PC-3 (cell line): ENCODE data around the gene MXD1. TPM values are rescaled to one million over a fixed set of nuclear protein-coding genes. Genes with fewer than 3 reads are reported as not detected.

Experiments
- ATAC-seq: fragments of 200-7000 bp; cut with Tn5 transposase; 2 replicates; pipeline ENCODE4 v1.9.1; 2020; ENCODE audit warnings: mild to moderate bottlenecking, moderate library complexity
- BruUV-seq: library from RNA; stranded (reverse); fragments of 400-500 nt; replicated peaks from 2 replicates; lab custom pipeline; 2021; lab: Mats Ljungman, UMichigan
- CTCF ChIA-PET: fragments of 300-600 bp; sonication (Branson Sonifier 250); formaldehyde crosslinking; loops from one replicate; lab custom pipeline; 2022; ENCODE audit warnings: antibody characterized with exemption; lab: Charles Lee
- POLR2A ChIA-PET: fragments of 300-600 bp; sonication (Branson Sonifier 250); formaldehyde crosslinking; loops from one replicate; lab custom pipeline; 2022; ENCODE audit warnings: antibody characterized with exemption; ENCODE audit not compliant: unreplicated experiment; lab: Charles Lee
- DNase-seq: peaks from one replicate; pipeline ENCODE4 v3.0.0-alpha.2; 2015
- H2AFZ ChIP-seq: fragments of 300-600 bp; sonication (generic); 2 replicates; pipeline ENCODE4 v1.6.0; 2016; ENCODE audit warnings: antibody characterized with exemption, low read length
- H3F3A ChIP-seq: fragments of 300-600 bp; sonication (generic); one replicate; pipeline ENCODE4 v1.6.0; 2017; ENCODE audit warnings: antibody characterized with exemption, low read length, control low read depth, mild to moderate bottlenecking; ENCODE audit not compliant: unreplicated experiment
- H3K27ac ChIP-seq: fragments of 300-600 bp; sonication (generic); 2 replicates; pipeline ENCODE4 v1.5.1; 2016; ENCODE audit warnings: mild to moderate bottlenecking, low read length
- H3K27me3 ChIP-seq: fragments of 300-600 bp; sonication (generic); 2 replicates; pipeline ENCODE4 v1.6.1; 2016; ENCODE audit warnings: low read length, mixed read lengths
- H3K36me3 ChIP-seq: fragments of 300-600 bp; sonication (generic); 2 replicates; pipeline ENCODE4 v1.6.1; 2016; ENCODE audit warnings: low read depth, mixed run types, low read length, mixed read lengths
- H3K4me1 ChIP-seq: fragments of 300-600 bp; sonication (generic); 2 replicates; pipeline ENCODE4 v1.5.1; 2016; ENCODE audit warnings: low read length; ENCODE audit not compliant: insufficient read depth
- H3K4me2 ChIP-seq: fragments of 300-600 bp; sonication (generic); 2 replicates; pipeline ENCODE4 v1.6.0; 2016; ENCODE audit warnings: low read length
- H3K4me3 ChIP-seq: fragments of 300-600 bp; sonication (generic); 2 replicates; pipeline ENCODE4 v1.5.1; 2016; ENCODE audit warnings: mild to moderate bottlenecking, low read length, mixed read lengths
- H3K79me2 ChIP-seq: fragments of 300-600 bp; sonication (generic); 2 replicates; pipeline ENCODE4 v1.6.1; 2017; ENCODE audit warnings: low read length, mixed read lengths
- H3K9ac ChIP-seq: fragments of 300-600 bp; sonication (generic); 2 replicates; pipeline ENCODE4 v1.6.0; 2016; ENCODE audit warnings: mild to moderate bottlenecking, low read length
- H3K9me2 ChIP-seq: fragments of 300-600 bp; sonication (generic); replicated peaks from 2 replicates; pipeline ENCODE4 v1.6.1; 2016; ENCODE audit warnings: mixed run types, low read length, mixed read lengths
- H3K9me3 ChIP-seq: fragments of 300-600 bp; sonication (generic); 2 replicates; pipeline ENCODE4 v1.6.1; 2016; ENCODE audit warnings: low read length, mixed read lengths
- H4K20me1 ChIP-seq: fragments of 300-600 bp; sonication (generic); 2 replicates; pipeline ENCODE4 v1.6.1; 2016; ENCODE audit warnings: low read length, mixed read lengths
- CTCF ChIP-seq: fragments of 300-600 bp; sonication (generic); conservative IDR thresholded peaks from 2 replicates; pipeline ENCODE4 v1.5.1; 2017; ENCODE audit warnings: antibody characterized with exemption, low read depth, mild to moderate bottlenecking, low read length
- EZH2 ChIP-seq: fragments of 300-600 bp; sonication (generic); IDR thresholded peaks from one replicate; pipeline ENCODE4 v1.6.1; 2017; ENCODE audit warnings: antibody characterized with exemption, mild to moderate bottlenecking, low read length; ENCODE audit not compliant: unreplicated experiment
- EZH2phosphoT487 ChIP-seq: fragments of 300-600 bp; sonication (generic); IDR thresholded peaks from 2 replicates; pipeline ENCODE4 v1.6.1; 2018; ENCODE audit warnings: mild to moderate bottlenecking, antibody characterized with exemption, low read length, borderline replicate concordance
- intact Hi-C: fragments of 100-400 bp; cut with micrococcal nuclease; formaldehyde crosslinking; loops from 2 replicates; pipeline ENCODE4 v1.9.0; 2023
- total RNA-seq: library from RNA; depleted of rRNA; stranded (reverse); fragments of >200 nt; gene quantifications from 2 replicates; pipeline ENCODE4 v1.2.3, GENCODE V29; 2014

Gene MXD1
- total RNA-seq, 1 experiment from 2014 or later: 6.8 TPM

GRCh38 chr2:69932596-69932922 lies 17.6 kb downstream of the MXD1 start:
- POLR2A ChIA-PET: interaction anchor here (0.5 to 1.8 kb wide), 2 partner anchors 18 to 192 kb away, joined by 4 to 6 read pairs; no protein-coding TSS in a partner anchor

GRCh38 chr2:69933254-69933828 lies 18.4 kb downstream of the MXD1 start:
- Histone ChIP-seq H4K20me1 (no peaks in the 10 kb centered on the region), H3K9me2 (no peaks in the 10 kb centered on the region), H3K4me1 (peaks cover 40% of the 10 kb centered on the region), H3K36me3 (peaks cover 18% of the 10 kb centered on the region), H3K9ac (peak overlapping the region; percentile 73; the same call in 1 of the 2 replicates), H3K27me3 (no peaks in the 10 kb centered on the region), H3F3A (peaks cover 3% of the 10 kb centered on the region), H3K27ac (peak overlapping the region; percentile 93), H2AFZ (no peak overlapping the region), H3K4me2 (peak overlapping the region; percentile 77), H3K4me3 (peak overlapping the region; percentile 41), H3K9me3 (no peaks in the 10 kb centered on the region), H3K79me2 (no peaks in the 10 kb centered on the region)
- intact Hi-C loops: loop anchor here (5.0 kb wide), 2 partner anchors 54 to 149 kb away; no protein-coding TSS in a partner anchor
- CTCF ChIA-PET: interaction anchor here (0.5 to 1.3 kb wide), 3 partner anchors 138 to 143 kb away, joined by 4 to 11 read pairs (median 5); no protein-coding TSS in a partner anchor
- peak; percentile 29 for DNase-seq
- POLR2A ChIA-PET: interaction anchor here (0.5 to 1.8 kb wide), 3 partner anchors 17 to 191 kb away, joined by 4 to 6 read pairs (median 5); no protein-coding TSS in a partner anchor
- BruUV-seq: no TSS peak
- TF ChIP-seq EZH2 (no peak), CTCF (no peak), EZH2phosphoT487 (no peak)
- peak; percentile 9; the same call in 1 of the 2 replicates for ATAC-seq

More at GRCh38 chr2:69932596-69932922, 17.6 kb downstream of the MXD1 start:
- Histone ChIP-seq H3K9me3 (no peaks in the 10 kb centered on the region), H3K4me1 (peaks cover 40% of the 10 kb centered on the region), H3K9ac (peak overlapping the region; percentile 73; the same call in 1 of the 2 replicates), H3K9me2 (no peaks in the 10 kb centered on the region), H2AFZ (no peak overlapping the region), H4K20me1 (no peaks in the 10 kb centered on the region), H3K79me2 (no peaks in the 10 kb centered on the region), H3K4me3 (no peak overlapping the region), H3K27ac (peak overlapping the region; percentile 93), H3K27me3 (no peaks in the 10 kb centered on the region), H3K36me3 (peaks cover 18% of the 10 kb centered on the region), H3K4me2 (peak overlapping the region; percentile 47), H3F3A (peaks cover 3% of the 10 kb centered on the region)
- DNase-seq (peak; percentile 56), ATAC-seq (peak; percentile 54)
- CTCF ChIA-PET: interaction anchor here (1.3 kb wide), 1 partner anchor 139 kb away, joined by 5 read pairs; no protein-coding TSS in a partner anchor
- no TSS peak for BruUV-seq
- intact Hi-C loops: loop anchor here (1.0 to 5.0 kb wide), 4 partner anchors 14 to 150 kb away; no protein-coding TSS in a partner anchor
- TF ChIP-seq EZH2 (no peak), EZH2phosphoT487 (no peak), CTCF (no peak)
